Keratinocyte (primary cell): ENCODE results near the gene MLPH.

Source experiments
- EZH2 ChIP-seq: IDR thresholded peaks from one replicate; pipeline ENCODE4 v1.6.1; 2012; ENCODE audit warnings: inconsistent platforms, mild to moderate bottlenecking, low read length, moderate library complexity
- TF ChIP-seq, protein P1 (sequence below), 3 experiments: IDR thresholded peaks in 1 of 3; conservative IDR thresholded peaks in 1 of 3; optimal IDR thresholded peaks in 1 of 3; 2 replicates in 2 of 3; 3 replicates in 1 of 3; pipeline versions ENCODE3 to v1.5.1; 2011; ENCODE audit warnings: low read length in 3 of 3, mild to moderate bottlenecking in 3 of 3, moderate library complexity in 2 of 3, control low read depth in 1 of 3, inconsistent platforms in 1 of 3; ENCODE audit not compliant: insufficient read depth in 2 of 3; ENCODE audit errors: extremely low read depth in 1 of 3

DNA sequence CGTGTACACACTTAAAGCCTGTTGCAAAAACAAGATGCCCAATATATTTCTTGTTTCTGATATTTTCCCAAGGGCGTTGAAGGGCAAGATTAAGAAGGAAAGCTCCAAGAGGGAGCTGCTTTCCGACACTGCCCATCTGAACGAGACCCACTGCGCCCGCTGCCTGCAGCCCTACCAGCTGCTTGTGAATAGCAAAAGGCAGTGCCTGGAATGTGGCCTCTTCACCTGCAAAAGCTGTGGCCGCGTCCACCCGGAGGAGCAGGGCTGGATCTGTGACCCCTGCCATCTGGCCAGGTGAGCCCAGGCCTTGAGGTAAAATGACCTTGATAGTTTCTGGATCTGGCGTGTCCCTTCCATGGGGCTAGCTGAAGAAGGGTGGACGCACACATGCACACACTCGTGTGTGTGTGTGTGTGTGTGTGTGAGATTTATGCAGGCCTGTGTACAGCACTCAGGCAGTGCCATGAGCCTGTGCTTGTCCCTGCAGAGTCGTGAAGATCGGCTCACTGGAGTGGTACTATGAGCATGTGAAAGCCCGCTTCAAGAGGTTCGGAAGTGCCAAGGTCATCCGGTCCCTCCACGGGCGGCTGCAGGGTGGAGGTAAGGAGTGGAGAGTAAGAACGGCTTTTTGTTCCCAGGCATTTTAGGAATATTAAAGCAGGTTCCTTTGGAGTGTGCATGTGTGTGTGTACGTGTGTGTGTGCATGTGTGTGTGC lies 23.6 kb downstream of the MLPH start:
- no peak for TF ChIP-seq EZH2
- TF ChIP-seq, protein P1, sequence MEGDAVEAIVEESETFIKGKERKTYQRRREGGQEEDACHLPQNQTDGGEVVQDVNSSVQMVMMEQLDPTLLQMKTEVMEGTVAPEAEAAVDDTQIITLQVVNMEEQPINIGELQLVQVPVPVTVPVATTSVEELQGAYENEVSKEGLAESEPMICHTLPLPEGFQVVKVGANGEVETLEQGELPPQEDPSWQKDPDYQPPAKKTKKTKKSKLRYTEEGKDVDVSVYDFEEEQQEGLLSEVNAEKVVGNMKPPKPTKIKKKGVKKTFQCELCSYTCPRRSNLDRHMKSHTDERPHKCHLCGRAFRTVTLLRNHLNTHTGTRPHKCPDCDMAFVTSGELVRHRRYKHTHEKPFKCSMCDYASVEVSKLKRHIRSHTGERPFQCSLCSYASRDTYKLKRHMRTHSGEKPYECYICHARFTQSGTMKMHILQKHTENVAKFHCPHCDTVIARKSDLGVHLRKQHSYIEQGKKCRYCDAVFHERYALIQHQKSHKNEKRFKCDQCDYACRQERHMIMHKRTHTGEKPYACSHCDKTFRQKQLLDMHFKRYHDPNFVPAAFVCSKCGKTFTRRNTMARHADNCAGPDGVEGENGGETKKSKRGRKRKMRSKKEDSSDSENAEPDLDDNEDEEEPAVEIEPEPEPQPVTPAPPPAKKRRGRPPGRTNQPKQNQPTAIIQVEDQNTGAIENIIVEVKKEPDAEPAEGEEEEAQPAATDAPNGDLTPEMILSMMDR (optimal IDR thresholded peaks at IDR 0.05 in 1 of 3, IDR thresholded peaks at IDR 0.05 in 1 of 3, conservative IDR thresholded peaks at IDR 0.05 in 1 of 3; ENCODE audit: extremely low read depth in 1 of 3, insufficient read depth in 2 of 3, low read length in 3 of 3) = no peak
